K562 (cell line): ENCODE results near the gene NRXN3. TPM values are rescaled to one million over a fixed set of nuclear protein-coding genes. Genes with fewer than 3 reads are reported as not detected.

Source experiments
- ATAC-seq: fragments of 200-7000 bp; cut with Tn5 transposase; 3 replicates; pipeline ENCODE4 v1.9.1; 2020; ENCODE audit warnings: moderate library complexity
- BruUV-seq: library from RNA; stranded (reverse); fragments of 400-500 nt; replicated peaks from 2 replicates; lab custom pipeline; 2021; lab: Mats Ljungman, UMichigan
- CTCF ChIA-PET: fragments of 300-600 bp; formaldehyde crosslinking; extraction: SDS; loops from one replicate; lab custom pipeline; 2021; ENCODE audit warnings: low intra/inter-chr PET ratio; lab: Yijun Ruan, JAX
- POLR2A ChIA-PET: fragments of 300-600, 350-650 bp; sonication (Branson Sonifier 250); formaldehyde crosslinking; extraction: SDS; loops from one replicate; lab custom pipeline; 2021; ENCODE audit warnings: antibody characterized with exemption, inconsistent platforms; lab: Yijun Ruan, JAX
- DNase-seq, 4 experiments: peaks; one replicate each; pipeline versions ENCODE4 v3.0.0 to v3.0.0-alpha.2; 2011 to 2018; ENCODE audit warnings: low spot score in 3 of 4, mixed read lengths in 3 of 4; ENCODE audit errors: extremely low read depth in 1 of 4
- FAIRE-seq: peaks from 2 replicates; lab custom pipeline; 2011; peaks lifted over from hg19 to GRCh38; lab: Jason Lieb, UNC
- H2AFZ ChIP-seq: 2 replicates; pipeline ENCODE4 v1.6.0; 2011; ENCODE audit warnings: low read depth, low read length, control low read depth, inconsistent platforms
- H3K27ac ChIP-seq: fragments of 200-600 bp; 3 replicates; pipeline ENCODE4 v1.8.0; 2011; ENCODE audit warnings: low read depth, mild to moderate bottlenecking, control low read depth, inconsistent platforms, low read length, moderate library complexity, mixed read lengths; ENCODE audit errors: extremely low read depth
- H3K27me3 ChIP-seq, 2 experiments: fragments of 300-600 bp in 1 of 2; 2 replicates in 1 of 2; 3 replicates in 1 of 2; pipeline versions ENCODE4 v1.6.0 to v1.8.0; 2011; ENCODE audit warnings: inconsistent platforms in 2 of 2, low read length in 2 of 2, mild to moderate bottlenecking in 1 of 2, mixed read lengths in 1 of 2, moderate library complexity in 1 of 2; ENCODE audit not compliant: control insufficient read depth in 2 of 2, insufficient read depth in 2 of 2
- H3K36me3 ChIP-seq: fragments of 300-600 bp; 3 replicates; pipeline ENCODE4 v1.8.0; 2011; ENCODE audit warnings: mild to moderate bottlenecking, low read length, inconsistent platforms; ENCODE audit not compliant: control insufficient read depth, insufficient read depth
- H3K4me1 ChIP-seq, 2 experiments: fragments of 200-600 bp in 1 of 2; replicated peaks in 1 of 2; 2 replicates in 1 of 2; 3 replicates in 1 of 2; pipeline versions ENCODE4 v1.5.1 to v1.8.0; 2011; ENCODE audit warnings: inconsistent platforms in 2 of 2, low read length in 2 of 2, mild to moderate bottlenecking in 1 of 2, mixed read lengths in 1 of 2, moderate library complexity in 1 of 2; ENCODE audit not compliant: control insufficient read depth in 2 of 2, insufficient read depth in 2 of 2
- H3K4me2 ChIP-seq: 2 replicates; pipeline ENCODE4 v1.6.1; 2011; ENCODE audit warnings: low read length, control low read depth, inconsistent platforms, mixed read lengths; ENCODE audit not compliant: insufficient read depth
- H3K4me3 ChIP-seq: fragments of 200-600 bp; sonication (generic), shearing (Covaris generic); 2 replicates; pipeline ENCODE4 v1.5.1; 2016; ENCODE audit warnings: control low read depth, inconsistent platforms
- H3K79me2 ChIP-seq: fragments of 200-600 bp; 3 replicates; pipeline ENCODE4 v1.8.0; 2011; ENCODE audit warnings: low read length, inconsistent platforms; ENCODE audit not compliant: control insufficient read depth, insufficient read depth
- H3K9ac ChIP-seq, 2 experiments: 2 replicates each; pipeline versions ENCODE4 v1.6.0 to v1.6.1; 2011; ENCODE audit warnings: low read depth in 2 of 2, low read length in 2 of 2, control low read depth in 1 of 2, inconsistent platforms in 1 of 2, mild to moderate bottlenecking in 1 of 2, mixed read lengths in 1 of 2; ENCODE audit not compliant: insufficient read depth in 1 of 2
- H3K9me1 ChIP-seq: one replicate; pipeline ENCODE4 v1.6.0; 2011; ENCODE audit warnings: inconsistent platforms, mild to moderate bottlenecking, low read length, moderate library complexity; ENCODE audit not compliant: control insufficient read depth, insufficient read depth
- H3K9me3 ChIP-seq: replicated peaks from 2 replicates; pipeline ENCODE4 v1.5.1; 2011; ENCODE audit warnings: low read depth, low read length, inconsistent platforms; ENCODE audit not compliant: control insufficient read depth, insufficient read depth
- H4K20me1 ChIP-seq: replicated peaks from 2 replicates; pipeline ENCODE4 v1.6.1; 2011; ENCODE audit warnings: low read length, inconsistent platforms, mixed read lengths; ENCODE audit not compliant: control insufficient read depth, insufficient read depth
- COPS2 ChIP-seq: fragments of 450-650 bp; conservative IDR thresholded peaks from 2 replicates; pipeline ENCODE4 v1.6.1; 2016; ENCODE audit warnings: mild to moderate bottlenecking, moderate library complexity
- ELF1 ChIP-seq: fragments of 200-800 bp; sonication (Bioruptor generic); IDR thresholded peaks from 2 replicates; pipeline ENCODE4 v1.6.1; 2016; ENCODE audit warnings: missing genetic modification characterization, missing compliant biosample characterization
- ESRRB ChIP-seq: fragments of 250-450 bp; sonication (Bioruptor Pico); IDR thresholded peaks from 2 replicates; pipeline ENCODE4 v1.5.0; 2020; ENCODE audit warnings: mild to moderate bottlenecking, moderate library complexity, borderline replicate concordance
- KDM2B ChIP-seq: fragments of 250-450 bp; sonication (Bioruptor Pico); IDR thresholded peaks from 2 replicates; pipeline ENCODE4 v1.8.0; 2021; ENCODE audit warnings: mild to moderate bottlenecking, moderate library complexity
- SMARCC2 ChIP-seq: fragments of 450-650 bp; IDR thresholded peaks from 2 replicates; pipeline ENCODE4 v1.6.1; 2017; ENCODE audit warnings: antibody characterized with exemption, moderate library complexity, mild to moderate bottlenecking, low read depth
- WGBS: fragments of 100-300 bp; shearing (Covaris generic); methylation state at CpG from one replicate; pipeline ENCODE4 v1.1.6; 2016; ENCODE audit warnings: low coverage, mixed read lengths; ENCODE audit not compliant: insufficient coverage; ENCODE audit errors: missing lambda C conversion rate; 5-methylcytosine and 5-hydroxymethylcytosine counted together
- in situ Hi-C: fragments of 300-500 bp; cut with MboI; formaldehyde crosslinking; loops from 4 replicates; pipeline ENCODE4 v1.15.0; 2018; ENCODE audit warnings: inconsistent platforms, mixed read lengths
- intact Hi-C: fragments of 100-400 bp; cut with micrococcal nuclease; formaldehyde crosslinking; loops from 2 replicates; pipeline ENCODE4 v1.14.2; 2022
- polyA plus RNA-seq, 8 experiments: library from polyadenylated mRNA; depleted of rRNA in 4 of 8; stranded (reverse) in 5 of 8; unstranded in 3 of 8; fragments of >200 nt; fragmentation: Nextera tagmentation in 2 of 8; fragmentation: Illumina TruSeq in 1 of 8; extraction: Ambion mirVana in 2 of 8; extraction: Trizol in 1 of 8; gene quantifications; 2 replicates each; pipeline versions ENCODE4 v1.2.1 to v1.2.3, GENCODE V29; 2011 to 2014; ENCODE audit warnings: inconsistent platforms in 1 of 8, missing spikeins in 1 of 8
- total RNA-seq, 7 experiments: library from RNA; depleted of rRNA in 6 of 7; stranded (reverse); fragments of >200 nt in 6 of 7; fragmentation: Illumina TruSeq in 2 of 7; extraction: Trizol in 2 of 7; gene quantifications; 2 replicates each; pipeline versions ENCODE4 v1.2.1 to v1.2.3, GENCODE V29; 2011 to 2021; ENCODE audit warnings: low replicate concordance in 1 of 7
- TF ChIP-seq, protein P1 (sequence below), 2 experiments: fragments of 450-650 bp; IDR thresholded peaks; 2 replicates each; pipeline ENCODE4 v1.6.1; 2016
- TF ChIP-seq, protein P2 (sequence below): sonication (generic); formaldehyde crosslinking; IDR thresholded peaks from 2 replicates; pipeline ENCODE4 v1.8.0; 2023; ENCODE audit warnings: mild to moderate bottlenecking, missing genetic modification reagents
- TF ChIP-seq, protein P3 (sequence below): fragments of 450-650 bp; IDR thresholded peaks from 2 replicates; pipeline ENCODE4 v1.6.1; 2016; ENCODE audit warnings: low read depth
- TF ChIP-seq, protein P4 (sequence below): sonication (generic); formaldehyde crosslinking; IDR thresholded peaks from 2 replicates; pipeline ENCODE4 v1.8.0; 2022; ENCODE audit warnings: missing genetic modification reagents, mild to moderate bottlenecking, moderate library complexity, borderline replicate concordance

The NRXN3 gene
- total and polyA plus RNA-seq, 9 of the 15 experiments (the other 6 are each of a cell fraction or from before 2014, with no cell fraction given), result 0.09 TPM; not detected in 8

DNA sequence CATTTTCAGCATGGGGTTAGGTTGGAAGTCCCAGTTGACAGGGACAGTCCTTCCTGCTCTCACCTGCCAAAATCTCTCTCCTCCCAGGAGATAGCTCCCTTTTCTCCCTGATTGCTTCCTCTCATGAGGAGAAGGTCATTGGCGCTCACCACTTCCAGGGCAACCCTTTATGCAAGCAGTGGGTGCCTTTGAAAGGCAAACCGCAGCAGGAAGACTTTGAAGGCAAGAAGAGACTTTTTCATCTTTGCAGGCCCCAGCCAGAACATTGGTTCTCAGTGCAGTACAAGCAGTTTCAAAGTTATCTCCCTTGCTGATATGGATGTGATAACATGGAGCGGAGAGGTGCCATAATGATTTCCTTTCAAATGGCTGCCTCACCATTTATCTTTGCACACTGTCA, 1558.2 kb downstream of the NRXN3 start:
- intact Hi-C loops, result no loop called here
- POLR2A ChIA-PET, result no interaction called here
- no peaks in the 10 kb centered on the region for H3K36me3 ChIP-seq
- H3K9ac ChIP-seq, result no peak overlapping the region
- in situ Hi-C loops, result no loop called here
- ATAC-seq (no peak), DNase-seq (no peak), FAIRE-seq (no peak)
- H3K9me1 ChIP-seq, result no peaks in the 10 kb centered on the region
- TF ChIP-seq, protein P1, sequence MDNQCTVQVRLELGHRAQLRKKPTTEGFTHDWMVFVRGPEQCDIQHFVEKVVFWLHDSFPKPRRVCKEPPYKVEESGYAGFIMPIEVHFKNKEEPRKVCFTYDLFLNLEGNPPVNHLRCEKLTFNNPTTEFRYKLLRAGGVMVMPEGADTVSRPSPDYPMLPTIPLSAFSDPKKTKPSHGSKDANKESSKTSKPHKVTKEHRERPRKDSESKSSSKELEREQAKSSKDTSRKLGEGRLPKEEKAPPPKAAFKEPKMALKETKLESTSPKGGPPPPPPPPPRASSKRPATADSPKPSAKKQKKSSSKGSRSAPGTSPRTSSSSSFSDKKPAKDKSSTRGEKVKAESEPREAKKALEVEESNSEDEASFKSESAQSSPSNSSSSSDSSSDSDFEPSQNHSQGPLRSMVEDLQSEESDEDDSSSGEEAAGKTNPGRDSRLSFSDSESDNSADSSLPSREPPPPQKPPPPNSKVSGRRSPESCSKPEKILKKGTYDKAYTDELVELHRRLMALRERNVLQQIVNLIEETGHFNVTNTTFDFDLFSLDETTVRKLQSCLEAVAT (IDR thresholded peaks at IDR 0.05), result no peak
- TF ChIP-seq, protein P2, sequence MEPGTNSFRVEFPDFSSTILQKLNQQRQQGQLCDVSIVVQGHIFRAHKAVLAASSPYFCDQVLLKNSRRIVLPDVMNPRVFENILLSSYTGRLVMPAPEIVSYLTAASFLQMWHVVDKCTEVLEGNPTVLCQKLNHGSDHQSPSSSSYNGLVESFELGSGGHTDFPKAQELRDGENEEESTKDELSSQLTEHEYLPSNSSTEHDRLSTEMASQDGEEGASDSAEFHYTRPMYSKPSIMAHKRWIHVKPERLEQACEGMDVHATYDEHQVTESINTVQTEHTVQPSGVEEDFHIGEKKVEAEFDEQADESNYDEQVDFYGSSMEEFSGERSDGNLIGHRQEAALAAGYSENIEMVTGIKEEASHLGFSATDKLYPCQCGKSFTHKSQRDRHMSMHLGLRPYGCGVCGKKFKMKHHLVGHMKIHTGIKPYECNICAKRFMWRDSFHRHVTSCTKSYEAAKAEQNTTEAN (CRISPR knock-in tag), result no peak
- TF ChIP-seq COPS2, result no peak
- no peak for TF ChIP-seq SMARCC2
- TF ChIP-seq, protein P3, sequence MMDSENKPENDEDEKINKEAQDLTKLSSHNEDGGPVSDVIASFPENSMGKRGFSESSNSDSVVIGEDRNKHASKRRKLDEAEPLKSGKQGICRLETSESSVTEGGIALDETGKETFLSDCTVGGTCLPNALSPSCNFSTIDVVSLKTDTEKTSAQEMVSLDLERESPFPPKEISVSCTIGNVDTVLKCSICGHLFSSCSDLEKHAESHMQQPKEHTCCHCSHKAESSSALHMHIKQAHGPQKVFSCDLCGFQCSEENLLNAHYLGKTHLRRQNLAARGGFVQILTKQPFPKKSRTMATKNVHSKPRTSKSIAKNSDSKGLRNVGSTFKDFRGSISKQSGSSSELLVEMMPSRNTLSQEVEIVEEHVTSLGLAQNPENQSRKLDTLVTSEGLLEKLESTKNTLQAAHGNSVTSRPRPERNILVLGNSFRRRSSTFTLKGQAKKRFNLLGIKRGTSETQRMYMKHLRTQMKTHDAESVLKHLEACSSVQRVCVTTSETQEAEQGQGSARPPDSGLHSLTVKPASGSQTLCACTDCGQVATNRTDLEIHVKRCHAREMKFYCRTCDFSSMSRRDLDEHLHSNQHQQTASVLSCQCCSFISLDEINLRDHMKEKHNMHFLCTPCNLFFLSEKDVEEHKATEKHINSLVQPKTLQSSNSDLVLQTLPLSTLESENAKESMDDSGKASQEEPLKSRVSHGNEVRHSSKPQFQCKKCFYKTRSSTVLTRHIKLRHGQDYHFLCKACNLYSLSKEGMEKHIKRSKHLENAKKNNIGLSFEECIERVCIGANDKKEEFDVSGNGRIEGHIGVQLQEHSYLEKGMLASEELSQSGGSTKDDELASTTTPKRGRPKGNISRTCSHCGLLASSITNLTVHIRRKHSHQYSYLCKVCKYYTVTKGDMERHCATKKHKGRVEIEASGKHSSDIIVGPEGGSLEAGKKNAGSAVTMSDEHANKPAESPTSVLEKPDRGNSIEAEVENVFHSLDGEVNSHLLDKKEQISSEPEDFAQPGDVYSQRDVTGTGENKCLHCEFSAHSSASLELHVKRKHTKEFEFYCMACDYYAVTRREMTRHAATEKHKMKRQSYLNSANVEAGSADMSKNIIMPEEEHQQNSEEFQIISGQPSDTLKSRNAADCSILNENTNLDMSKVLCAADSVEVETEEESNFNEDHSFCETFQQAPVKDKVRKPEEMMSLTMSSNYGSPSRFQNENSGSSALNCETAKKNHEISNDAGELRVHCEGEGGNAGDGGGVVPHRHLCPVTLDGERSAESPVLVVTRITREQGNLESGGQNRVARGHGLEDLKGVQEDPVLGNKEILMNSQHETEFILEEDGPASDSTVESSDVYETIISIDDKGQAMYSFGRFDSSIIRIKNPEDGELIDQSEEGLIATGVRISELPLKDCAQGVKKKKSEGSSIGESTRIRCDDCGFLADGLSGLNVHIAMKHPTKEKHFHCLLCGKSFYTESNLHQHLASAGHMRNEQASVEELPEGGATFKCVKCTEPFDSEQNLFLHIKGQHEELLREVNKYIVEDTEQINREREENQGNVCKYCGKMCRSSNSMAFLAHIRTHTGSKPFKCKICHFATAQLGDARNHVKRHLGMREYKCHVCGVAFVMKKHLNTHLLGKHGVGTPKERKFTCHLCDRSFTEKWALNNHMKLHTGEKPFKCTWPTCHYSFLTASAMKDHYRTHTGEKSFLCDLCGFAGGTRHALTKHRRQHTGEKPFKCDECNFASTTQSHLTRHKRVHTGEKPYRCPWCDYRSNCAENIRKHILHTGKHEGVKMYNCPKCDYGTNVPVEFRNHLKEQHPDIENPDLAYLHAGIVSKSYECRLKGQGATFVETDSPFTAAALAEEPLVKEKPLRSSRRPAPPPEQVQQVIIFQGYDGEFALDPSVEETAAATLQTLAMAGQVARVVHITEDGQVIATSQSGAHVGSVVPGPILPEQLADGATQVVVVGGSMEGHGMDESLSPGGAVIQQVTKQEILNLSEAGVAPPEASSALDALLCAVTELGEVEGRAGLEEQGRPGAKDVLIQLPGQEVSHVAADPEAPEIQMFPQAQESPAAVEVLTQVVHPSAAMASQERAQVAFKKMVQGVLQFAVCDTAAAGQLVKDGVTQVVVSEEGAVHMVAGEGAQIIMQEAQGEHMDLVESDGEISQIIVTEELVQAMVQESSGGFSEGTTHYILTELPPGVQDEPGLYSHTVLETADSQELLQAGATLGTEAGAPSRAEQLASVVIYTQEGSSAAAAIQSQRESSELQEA, result no peak
- TF ChIP-seq ESRRB, result no peak
- TF ChIP-seq ELF1 (tag), result no peak
- TF ChIP-seq KDM2B (CRISPR knock-in tag), result no peak
- TF ChIP-seq, protein P4, sequence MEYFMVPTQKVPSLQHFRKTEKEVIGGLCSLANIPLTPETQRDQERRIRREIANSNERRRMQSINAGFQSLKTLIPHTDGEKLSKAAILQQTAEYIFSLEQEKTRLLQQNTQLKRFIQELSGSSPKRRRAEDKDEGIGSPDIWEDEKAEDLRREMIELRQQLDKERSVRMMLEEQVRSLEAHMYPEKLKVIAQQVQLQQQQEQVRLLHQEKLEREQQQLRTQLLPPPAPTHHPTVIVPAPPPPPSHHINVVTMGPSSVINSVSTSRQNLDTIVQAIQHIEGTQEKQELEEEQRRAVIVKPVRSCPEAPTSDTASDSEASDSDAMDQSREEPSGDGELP (CRISPR knock-in tag), result no peak
- no peak overlapping the region for H3K27ac ChIP-seq
- no peak overlapping the region for H3K4me2 ChIP-seq
- BruUV-seq, result no TSS peak
- H3K9me3 ChIP-seq, result no peaks in the 10 kb centered on the region
- H3K4me1 ChIP-seq, result no peaks in the 10 kb centered on the region
- no peaks in the 10 kb centered on the region for H4K20me1 ChIP-seq
- no peaks in the 10 kb centered on the region for H3K79me2 ChIP-seq
- H3K4me3 ChIP-seq, result no peak overlapping the region
- WGBS, result 3% methylated on average over 3 of the region's 3 CpGs
- no peaks in the 10 kb centered on the region for H3K27me3 ChIP-seq
- H2AFZ ChIP-seq, result no peak overlapping the region
- CTCF ChIA-PET, result no interaction called here
